HG03066 (cell line): ENCODE measurements around the gene POC1B.

ENCODE experiments used
- ATAC-seq: cut with Tn5 transposase; IDR thresholded peaks from one replicate; pipeline ENCODE4 v1.9.1; 2021; ENCODE audit warnings: low read depth; ENCODE audit not compliant: unreplicated experiment

Gene POC1B

DNA sequence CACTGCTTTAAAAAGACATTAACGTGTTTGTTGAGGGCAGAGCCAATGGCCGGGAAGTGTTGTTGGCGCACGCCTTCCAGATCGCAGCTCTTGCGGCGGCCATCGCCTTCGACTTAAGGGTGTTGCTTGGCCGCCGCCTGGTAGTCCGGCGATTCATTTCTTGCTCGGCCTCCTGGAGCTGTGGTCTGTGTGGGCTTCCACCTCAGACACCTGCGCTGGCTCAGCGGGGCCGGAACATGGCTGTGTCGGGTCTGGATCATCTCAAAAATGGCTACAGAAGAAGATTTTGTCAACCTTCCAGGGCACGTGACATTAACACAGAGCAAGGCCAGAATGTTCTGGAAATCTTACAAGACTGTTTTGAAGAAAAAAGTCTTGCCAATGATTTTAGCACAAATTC, 26.0 kb downstream of the POC1B start:
- ATAC-seq = no peak

DNA sequence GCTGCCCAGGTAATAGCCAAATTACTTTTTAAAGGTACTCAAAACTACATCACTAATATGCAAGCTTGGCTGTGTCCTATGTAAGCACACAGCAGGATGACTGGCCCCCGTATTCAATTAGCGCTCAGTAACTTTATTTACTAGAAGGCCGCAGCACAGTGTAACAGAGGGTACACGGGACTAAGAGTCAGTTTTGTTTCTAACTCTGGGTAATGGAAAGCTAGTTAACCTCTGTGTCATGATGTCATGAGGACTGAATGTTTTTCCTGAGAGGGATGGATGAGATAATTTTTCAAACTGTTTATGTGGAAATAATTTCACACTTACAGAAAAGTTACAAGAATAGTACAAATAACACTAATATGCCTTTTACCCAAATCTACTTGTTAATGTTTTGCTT, 28.4 kb downstream of the POC1B start:
- no peak for ATAC-seq

DNA sequence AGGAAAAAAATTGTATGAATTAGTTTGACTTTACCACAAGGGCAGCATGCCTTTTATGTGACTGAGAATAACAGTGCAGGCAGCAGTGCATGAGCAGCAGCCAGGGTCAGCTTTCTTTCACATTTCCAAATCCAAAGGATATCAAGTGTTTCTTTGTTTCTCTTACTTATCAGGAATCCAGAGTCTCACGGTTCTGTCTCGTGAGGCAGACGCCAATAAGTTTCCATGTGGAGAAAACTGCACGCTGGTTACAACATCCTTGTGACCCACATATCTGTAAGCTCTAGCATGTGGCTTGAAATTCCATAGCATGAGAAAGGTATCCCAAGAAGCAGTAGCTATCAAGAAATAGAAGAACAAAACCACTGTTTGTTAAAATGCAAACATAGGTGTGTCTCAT, 28.8 kb downstream of the POC1B start:
- no peak for ATAC-seq

DNA sequence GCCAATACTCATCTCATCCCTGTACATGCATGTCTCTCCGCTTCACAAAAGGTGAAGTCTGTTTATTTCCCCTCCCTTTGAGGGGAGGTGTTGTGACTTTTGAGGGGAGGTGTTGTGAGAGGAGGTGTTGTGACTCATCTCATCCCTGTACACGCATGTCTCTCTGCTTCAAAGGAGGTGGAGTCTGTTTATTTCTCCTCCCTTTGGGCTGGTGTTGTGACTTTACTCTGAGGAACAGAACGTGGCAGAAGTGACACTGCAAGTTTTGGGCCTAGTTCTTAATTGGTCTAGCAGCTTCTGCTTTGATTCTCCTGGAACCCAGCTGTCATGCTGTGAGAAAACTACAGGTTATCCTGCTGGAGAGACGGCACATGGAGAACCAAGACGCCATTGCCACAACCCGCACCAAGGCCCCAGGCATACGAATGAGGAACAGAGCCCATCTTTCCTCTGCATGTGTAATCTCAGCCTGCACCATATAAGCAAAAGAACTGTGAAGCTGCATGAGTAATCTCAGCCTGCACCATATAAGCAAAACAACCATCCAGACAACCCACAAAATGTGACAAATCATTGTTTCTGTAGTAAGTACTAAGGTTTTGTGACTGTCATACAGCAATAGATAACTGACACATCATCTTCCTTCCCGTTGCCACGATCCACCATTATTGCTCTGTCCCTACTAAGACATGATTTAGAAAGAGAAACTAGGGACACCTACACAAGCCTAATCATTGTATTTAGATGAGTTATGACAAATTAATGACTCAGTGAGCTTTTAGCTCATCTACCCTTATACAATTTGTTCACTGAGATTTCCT, 31.2 kb downstream of the POC1B start:
- no peak for ATAC-seq

DNA sequence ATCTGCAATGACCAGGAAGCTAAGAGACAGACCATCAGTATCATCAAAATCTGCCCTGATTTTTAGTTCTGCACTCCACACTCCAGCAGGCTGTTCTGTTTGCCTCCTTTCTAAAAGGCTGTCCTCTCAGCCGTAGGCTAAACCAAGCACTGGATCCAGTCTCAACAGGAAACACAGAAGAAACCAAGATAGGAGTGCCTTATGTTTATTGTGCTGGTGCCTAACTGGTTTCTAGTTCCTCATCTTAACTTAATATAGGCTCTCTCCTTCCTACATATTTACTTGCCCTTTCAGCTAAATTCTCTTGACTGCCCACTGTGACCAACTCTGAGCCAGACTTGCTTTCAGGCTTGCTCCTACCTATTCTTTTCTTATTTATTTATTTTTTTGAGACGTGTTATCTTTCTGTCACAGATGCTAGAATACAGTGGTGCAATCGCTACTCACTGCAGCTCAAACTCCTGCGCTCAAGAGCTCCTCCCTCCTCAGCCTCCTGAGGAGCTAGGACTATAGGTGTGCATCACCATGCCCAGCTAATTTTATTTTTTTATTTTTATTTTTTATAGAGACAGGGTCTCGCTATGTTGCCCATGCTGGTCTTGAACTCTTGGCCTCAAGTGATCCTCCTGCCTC, 32.1 kb downstream of the POC1B start:
- ATAC-seq = no peak

DNA sequence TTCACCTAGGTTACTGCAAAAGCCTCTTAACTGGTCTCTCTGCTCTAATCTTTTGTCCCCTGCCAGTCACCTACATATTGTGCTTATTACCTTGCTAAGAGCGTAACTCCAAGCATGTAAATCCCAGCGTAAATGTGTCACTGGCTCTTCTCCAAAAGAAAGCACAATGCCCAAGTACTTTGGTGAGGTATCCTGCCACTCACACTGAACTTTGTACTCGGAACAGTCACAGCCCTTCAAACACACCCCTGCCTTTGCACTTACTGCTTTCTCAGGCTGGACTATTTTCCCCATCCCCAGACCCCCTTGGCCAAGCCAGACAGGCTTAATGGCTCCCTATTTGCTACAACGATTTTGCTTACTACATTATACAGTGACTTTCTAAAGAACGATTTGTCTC, 33.0 kb downstream of the POC1B start:
- no peak for ATAC-seq

DNA sequence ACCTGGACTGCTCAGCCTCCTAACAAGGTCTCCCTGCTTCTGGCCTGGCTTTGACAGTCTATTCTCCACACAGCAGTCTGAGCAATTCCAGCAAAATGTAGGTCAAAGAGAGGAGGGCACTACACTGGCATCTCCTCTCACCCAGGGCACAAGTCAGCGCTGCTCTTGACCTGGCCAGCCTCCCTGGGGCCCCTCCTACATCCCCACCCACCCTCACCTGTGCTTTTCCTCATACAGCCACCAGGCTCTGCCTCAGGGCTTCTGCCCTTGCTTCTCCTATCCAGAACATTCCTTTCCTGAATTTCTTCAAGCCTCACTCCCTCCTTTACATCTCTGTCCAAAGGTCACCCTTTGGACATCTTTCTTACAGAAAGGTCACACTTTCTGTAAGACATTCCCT, 34.9 kb downstream of the POC1B start:
- ATAC-seq = no peak

DNA sequence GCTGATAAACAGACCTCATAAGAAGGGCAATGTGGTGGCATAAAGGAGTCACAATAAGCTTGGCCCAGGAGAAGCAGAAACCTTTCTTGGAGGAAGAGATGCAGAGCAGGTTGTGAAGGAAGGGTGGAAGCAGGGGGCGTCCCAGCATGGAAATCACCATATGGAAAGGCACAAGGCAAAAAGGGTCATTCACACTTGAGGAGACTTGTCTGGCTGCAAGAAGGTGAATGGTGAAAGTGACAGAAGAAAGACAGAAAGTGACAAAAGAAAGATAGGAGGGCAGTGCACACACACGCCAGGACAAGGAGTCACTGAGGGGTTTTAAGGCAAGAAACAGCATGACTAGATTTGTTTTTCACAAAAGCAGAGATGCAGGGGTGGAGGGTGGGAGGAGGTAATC, 39.6 kb downstream of the POC1B start:
- ATAC-seq = no peak

DNA sequence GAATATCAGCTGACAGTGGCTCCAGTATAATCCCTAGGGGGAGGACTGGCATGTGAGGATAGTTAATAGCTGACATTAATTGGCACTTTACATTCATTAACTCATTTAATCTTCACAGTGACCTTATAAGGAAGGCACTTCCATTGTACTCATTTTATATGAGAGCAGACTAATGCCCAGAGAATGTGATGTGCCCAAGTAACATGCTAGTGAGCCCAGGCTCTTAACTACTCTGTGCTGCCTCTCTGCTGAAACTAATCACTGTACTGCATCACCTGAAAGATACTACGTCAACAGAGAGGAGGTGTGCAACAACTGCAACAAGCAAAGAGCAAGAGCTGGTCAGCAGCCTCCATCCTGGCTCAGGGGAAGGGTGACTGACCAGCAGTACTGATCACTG, 41.4 kb downstream of the POC1B start:
- ATAC-seq = no peak

DNA sequence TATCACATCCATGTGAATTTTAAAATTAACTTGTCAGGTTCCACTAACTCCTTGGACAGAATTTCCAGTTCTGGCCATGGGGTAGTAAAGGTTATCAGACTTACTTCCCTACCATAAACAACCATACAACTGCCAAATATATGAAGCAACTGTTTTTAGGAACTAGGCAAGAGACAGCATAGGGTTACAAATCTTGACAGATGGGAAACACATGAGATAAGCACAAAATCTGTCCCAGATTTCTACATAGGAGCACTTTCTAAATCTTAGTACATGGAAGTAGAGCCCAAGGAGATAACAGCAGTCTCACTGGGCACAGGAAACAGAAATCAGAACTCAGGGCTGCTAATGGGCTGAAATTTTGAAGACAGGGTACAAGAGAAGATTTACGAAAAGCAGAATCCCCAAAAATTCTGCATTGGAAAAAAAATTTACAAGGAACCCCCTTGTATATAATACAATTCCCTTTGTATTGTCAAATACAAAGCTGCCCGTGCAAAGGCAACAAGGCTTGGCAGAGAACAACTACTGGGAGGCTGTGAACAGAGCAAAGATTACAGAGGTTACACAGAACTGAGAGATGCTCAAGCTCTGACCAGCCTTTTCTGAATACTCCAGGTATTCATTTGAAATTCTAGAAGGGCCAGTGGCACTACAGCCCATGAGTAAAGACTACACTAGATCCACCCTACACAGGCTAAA, 44.5 kb downstream of the POC1B start:
- no peak for ATAC-seq

DNA sequence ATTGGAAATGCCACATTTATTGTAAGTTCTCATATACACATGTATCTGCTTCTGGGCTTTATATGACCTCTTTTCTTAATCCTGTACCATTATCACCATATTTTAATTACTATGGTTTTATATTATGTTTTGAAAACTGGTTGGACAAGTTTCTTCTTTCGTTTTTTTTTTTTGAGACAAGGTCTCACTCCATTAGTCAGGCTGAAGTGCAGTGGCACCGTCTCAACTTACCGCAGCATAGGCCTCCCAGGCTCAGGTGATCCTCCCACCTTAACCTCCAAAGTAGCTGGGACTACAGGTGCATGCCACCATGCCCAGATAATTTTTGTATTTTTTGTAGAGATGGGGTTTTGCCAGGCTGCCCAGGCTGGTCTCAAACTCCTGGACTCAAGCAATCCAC, 45.9 kb downstream of the POC1B start:
- no peak for ATAC-seq

DNA sequence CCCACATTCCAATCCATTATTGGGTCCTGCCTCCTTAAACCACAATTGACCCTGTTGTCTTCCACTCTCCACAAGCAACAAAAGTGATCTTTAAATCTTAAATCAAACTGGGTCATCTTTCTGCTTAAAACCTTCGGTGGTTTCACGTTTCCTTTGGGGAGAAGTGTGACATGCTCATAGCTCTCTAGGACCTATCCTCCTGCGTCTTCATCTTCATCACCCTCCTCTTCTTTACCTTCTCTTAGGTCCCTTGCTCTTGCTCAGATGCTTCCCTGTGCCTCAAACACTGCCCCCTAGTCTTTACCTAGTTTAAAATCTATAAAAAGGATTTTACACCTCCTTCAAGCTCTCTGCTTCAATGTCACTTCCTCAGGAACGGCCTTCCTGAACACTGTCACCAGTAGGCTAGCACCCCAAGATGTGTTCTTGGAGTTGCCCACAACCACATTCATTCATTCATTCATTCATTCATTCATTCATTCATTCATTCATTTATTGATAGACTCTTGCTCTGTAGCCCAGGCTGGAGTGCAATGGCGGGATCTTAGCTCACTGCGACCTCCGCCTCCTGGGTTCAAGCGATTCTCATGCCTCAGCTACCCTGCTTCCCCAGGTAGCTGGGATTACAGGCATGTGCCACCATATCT, 48.1 kb downstream of the POC1B start:
- no peak for ATAC-seq

DNA sequence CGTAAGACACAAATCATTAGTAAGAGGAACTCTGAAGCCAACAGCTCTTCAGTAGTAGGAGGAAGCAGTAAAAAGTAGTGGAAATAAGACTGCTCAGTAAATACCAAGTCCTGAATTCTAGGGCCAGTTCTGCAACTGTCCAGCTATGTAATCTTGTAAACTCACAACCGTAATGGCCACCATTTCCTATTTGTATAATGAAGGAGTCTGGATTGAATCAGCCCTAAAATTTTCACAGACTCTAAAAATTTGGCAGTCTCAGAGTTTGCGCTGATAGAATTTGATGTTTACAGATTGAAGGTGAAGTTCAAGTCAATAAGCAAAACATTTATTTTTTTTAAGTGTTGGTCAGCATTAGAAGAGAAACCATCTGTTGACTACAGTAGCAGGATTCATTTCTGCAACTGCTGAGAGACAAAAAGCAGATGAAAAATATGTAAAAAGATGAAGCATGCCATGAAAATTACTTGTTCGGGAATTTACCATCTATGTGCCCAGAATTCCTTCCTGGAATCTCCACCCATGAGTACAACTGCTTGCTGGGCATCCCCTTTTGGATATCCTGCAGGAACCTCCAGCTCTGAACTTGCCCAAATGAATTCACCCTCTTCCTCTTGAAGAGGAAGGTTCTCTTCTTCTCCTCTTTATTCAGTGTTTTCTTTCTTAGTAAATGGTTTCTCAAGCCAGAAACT, 48.8 kb downstream of the POC1B start:
- no peak for ATAC-seq

DNA sequence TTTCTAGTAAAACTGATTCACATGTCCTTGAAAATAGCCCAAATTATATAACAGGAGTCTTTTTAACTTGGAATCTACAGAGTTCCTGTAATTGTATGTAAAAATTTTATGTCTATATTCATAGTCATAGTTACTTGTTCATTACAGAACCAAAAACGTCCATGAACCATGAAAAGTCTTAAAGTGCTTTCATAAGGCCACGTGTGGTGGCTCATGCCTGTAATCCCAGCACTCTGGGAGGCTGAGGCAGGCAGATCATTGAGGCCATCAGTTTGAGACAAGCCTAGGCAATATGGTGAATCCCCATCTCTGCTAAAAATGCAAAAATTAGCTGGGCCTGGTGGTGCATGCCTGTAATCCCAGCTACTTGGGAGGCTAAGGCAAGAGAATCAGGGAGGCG, 49.6 kb downstream of the POC1B start:
- no peak for ATAC-seq

DNA sequence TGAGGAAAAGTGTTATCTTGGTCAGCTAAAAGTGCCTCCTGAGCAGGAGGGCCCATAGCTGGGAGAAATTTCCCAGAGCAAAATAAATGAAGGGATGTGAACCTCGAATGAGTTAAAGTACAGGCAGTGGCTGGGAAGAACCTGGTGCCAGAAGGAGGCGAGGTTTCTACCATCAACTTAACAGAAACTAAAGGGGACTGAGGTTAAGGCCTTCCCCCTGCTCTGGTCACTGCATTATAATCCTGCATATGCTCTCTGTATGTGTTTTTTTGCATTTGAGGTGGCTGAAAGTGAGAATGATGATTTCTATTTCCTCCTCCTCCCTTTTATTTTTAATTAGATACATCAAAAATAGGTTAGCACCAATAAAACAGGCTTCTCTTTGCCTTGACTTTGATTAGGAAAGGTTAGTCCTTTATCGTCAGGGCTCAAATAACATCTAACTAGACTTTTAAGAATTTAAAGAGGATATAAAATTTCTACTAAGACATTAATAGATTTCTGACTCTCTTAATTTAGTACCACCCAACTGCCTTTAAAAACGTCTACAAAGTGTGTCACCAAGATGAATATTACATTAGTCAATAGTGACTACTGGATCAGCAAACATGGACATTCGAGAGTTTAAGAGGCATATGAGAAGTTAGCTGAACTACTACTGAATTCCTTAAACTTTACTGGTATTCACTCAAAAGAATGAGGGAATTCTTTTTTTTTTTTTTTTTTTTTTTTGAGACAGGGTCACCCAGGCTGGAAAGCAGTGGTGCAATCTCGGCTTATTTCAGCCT, 50.5 kb downstream of the POC1B start:
- ATAC-seq = peak; percentile 47

DNA sequence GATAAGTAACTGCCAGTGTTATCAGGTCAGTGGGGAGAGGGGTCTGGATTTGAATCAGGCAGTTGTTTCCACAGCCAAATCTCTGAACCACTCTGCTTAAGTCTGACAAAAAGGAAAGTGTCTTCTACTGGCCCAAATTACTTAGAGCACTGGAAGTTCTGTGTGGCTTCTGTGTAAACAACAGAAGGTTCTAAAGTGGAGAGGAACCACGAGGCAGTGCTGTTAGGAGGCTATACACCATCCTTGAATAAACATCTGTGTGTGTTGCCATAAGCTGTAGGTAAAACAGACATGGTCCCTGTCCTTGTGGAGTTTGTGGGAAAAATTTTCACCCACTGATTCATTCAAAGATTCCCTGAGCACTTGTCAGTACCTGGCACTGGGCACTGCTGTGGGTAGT, 51.2 kb downstream of the POC1B start:
- ATAC-seq = no peak

DNA sequence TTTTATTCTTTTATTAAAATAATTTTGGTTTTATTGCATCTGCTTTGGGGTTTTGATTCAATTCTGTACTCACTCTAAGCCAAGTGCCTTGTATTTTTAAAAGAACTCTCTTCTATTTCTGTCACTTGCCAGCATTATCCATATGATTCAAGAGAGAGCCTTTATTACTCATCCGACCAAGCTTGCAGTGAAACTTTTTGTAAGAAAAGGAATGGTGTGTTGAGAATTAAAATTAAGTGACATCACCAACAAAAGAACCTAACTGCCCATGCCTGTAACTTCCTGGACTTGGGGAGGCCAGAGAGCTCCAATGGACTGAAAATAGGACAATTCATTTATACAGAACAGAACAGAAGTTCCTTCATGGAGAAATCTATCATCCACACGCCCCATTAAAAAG, 53.3 kb downstream of the POC1B start:
- ATAC-seq = no peak

DNA sequence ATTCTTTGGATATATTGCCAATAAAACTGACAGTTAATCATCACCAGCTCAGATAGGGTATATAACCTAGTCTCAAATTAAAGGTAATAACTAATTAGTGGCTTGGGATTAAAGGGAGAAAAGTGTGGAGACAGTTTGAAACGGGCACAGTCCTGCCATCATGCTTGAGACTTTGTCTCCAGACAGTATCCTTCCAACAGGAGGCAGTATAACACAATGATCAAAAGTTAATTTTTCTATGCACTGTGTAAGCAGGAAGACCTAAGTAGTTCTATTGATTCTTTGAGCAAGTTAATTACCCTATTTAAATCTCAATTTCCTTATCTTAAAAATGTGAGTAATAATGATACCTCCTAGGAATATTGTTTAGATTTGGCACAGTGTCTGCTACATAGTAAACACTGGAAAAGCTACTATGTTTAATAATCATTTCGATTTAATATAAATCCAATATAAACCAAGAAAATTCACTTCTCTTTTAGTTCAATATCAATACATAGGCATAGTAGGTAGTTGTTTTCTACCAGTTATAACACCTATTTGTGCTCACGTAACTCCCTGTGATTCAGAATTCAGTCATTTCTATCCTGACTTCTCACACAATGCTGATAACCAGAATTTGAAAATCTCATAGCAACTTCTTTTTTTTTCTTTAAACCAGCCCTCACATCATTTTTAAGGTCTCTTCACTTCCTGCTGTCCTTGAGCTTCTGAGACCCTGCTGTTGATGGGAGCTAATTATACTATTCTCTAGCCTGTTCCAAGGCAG, 54.9 kb downstream of the POC1B start:
- ATAC-seq = no peak

DNA sequence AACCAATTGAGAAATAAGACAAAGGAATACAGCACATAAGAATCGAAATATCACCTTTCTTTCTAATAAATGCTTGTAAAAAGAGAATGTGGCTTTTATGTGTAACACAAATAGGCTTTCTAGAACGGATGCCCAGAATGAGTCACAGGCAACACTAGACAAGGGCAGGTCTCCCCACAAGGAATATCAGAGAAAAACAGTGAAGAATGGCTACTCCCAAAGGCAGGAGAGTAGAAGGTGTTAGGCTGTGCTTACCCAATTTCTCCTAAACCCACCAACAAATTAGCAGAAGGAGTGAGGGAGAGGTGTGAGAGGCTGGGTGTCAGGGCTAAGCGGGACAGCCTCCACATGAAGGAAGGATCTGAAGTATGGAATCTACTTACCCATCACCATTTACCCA, 56.5 kb downstream of the POC1B start:
- ATAC-seq = peak; percentile 65
